Fibroblast of skin of right biceps (primary cell): Measurements from ENCODE around the gene FANCL.
"Not testable (repeated sequence)": the region's sequence is repeated elsewhere in the genome, so short reads cannot be mapped to it uniquely, and the experiment has no call there.

Experiments used
- DNase-seq: peaks from one replicate; pipeline ENCODE4 v3.0.0-alpha.2; 2013

The FANCL gene

GRCh38 chr2:58204195-58204959 lies 36.7 kb downstream of the FANCL start:
- peak; percentile 5 for DNase-seq

- DNase-seq = no peak
These were observed 38.1 kb downstream of the FANCL start for GRCh38 chr2:58203018-58203417.

GRCh38 chr2:58202404-58202803 lies 38.7 kb downstream of the FANCL start:
- DNase-seq = no peak

GRCh38 chr2:58197894-58198293 lies 43.2 kb downstream of the FANCL start:
- DNase-seq = no peak

- DNase-seq = no peak
These were observed 45.5 kb downstream of the FANCL start for GRCh38 chr2:58195662-58196061.

GRCh38 chr2:58194458-58194857 lies 46.7 kb downstream of the FANCL start:
- no peak for DNase-seq

GRCh38 chr2:58187022-58187421 lies 54.1 kb downstream of the FANCL start:
- DNase-seq = not testable (repeated sequence)

GRCh38 chr2:58186501-58186900 lies 54.6 kb downstream of the FANCL start:
- DNase-seq = no peak

- DNase-seq = no peak
These were observed 58.6 kb downstream of the FANCL start for GRCh38 chr2:58182527-58182926.

- no peak for DNase-seq
These were observed 60.5 kb downstream of the FANCL start for GRCh38 chr2:58180635-58181034.

GRCh38 chr2:58180175-58180574 lies 61.0 kb downstream of the FANCL start:
- not testable (repeated sequence) for DNase-seq

GRCh38 chr2:58177187-58177586 lies 63.9 kb downstream of the FANCL start:
- DNase-seq = not testable (repeated sequence)

GRCh38 chr2:58171831-58172230 lies 69.3 kb downstream of the FANCL start:
- not testable (repeated sequence) for DNase-seq

GRCh38 chr2:58170334-58170933 lies 70.7 kb downstream of the FANCL start:
- DNase-seq = not testable (repeated sequence)

- DNase-seq = not testable (repeated sequence)
These were observed 71.3 kb downstream of the FANCL start for GRCh38 chr2:58169845-58170244.

- DNase-seq = not testable (repeated sequence)
These were observed 73.0 kb downstream of the FANCL start for GRCh38 chr2:58168130-58168529.

- no peak for DNase-seq
These were observed 77.2 kb downstream of the FANCL start for GRCh38 chr2:58163913-58164312.

- no peak for DNase-seq
These were observed 82.6 kb downstream of the FANCL start for GRCh38 chr2:58158481-58158880.

- DNase-seq = no peak
These were observed 83.4 kb downstream of the FANCL start for GRCh38 chr2:58157754-58158153.

GRCh38 chr2:58156780-58157179 lies 84.3 kb downstream of the FANCL start:
- DNase-seq = peak; percentile 76

- no peak for DNase-seq
These were observed 85.9 kb downstream of the FANCL start for GRCh38 chr2:58155160-58155778.

GRCh38 chr2:58146707-58147106 lies 94.4 kb downstream of the FANCL start:
- DNase-seq = peak; percentile 53

GRCh38 chr2:58145769-58146168 lies 95.4 kb downstream of the FANCL start:
- not testable (repeated sequence) for DNase-seq

GRCh38 chr2:58140508-58141072 lies 100.5 kb downstream of the FANCL start:
- DNase-seq = peak; percentile 94
